Liver (tissue), 9 donors: Measurements from ENCODE around the gene TBC1D21. TPM values are rescaled to one million over a fixed set of nuclear protein-coding genes. Genes with fewer than 3 reads are reported as not detected.

Experiments
- DNase-seq: peaks from one replicate; pipeline ENCODE4 v3.0.0-alpha.2; 2017; ENCODE audit warnings: low spot score
- H3K27ac ChIP-seq, 2 donors: one replicate each; pipeline ENCODE4 v1.7.0; 2013; ENCODE audit warnings: inconsistent platforms in 2 of 2, low read length in 2 of 2, control low read depth in 1 of 2, low read depth in 1 of 2, mild to moderate bottlenecking in 1 of 2
- H3K27me3 ChIP-seq, 4 donors: one replicate each; pipeline versions ENCODE4 v1.6.1 to v1.7.0; 2013; ENCODE audit warnings: low read length in 3 of 4, inconsistent platforms in 1 of 4, mild to moderate bottlenecking in 1 of 4, moderate library complexity in 1 of 4; ENCODE audit not compliant: control insufficient read depth in 4 of 4, insufficient read depth in 4 of 4
- H3K36me3 ChIP-seq, 4 donors: one replicate each; pipeline versions ENCODE4 v1.6.1 to v1.7.0; 2013; ENCODE audit warnings: low read length in 3 of 4, mild to moderate bottlenecking in 3 of 4, low read depth in 1 of 4, moderate library complexity in 1 of 4; ENCODE audit not compliant: control insufficient read depth in 4 of 4, insufficient read depth in 3 of 4
- H3K4me1 ChIP-seq, 4 donors: one replicate each; pipeline versions ENCODE4 v1.6.1 to v1.7.0; 2013; ENCODE audit warnings: low read length in 3 of 4, mild to moderate bottlenecking in 3 of 4, moderate library complexity in 1 of 4; ENCODE audit not compliant: control insufficient read depth in 4 of 4, insufficient read depth in 4 of 4
- H3K4me3 ChIP-seq, 3 donors: one replicate each; pipeline versions ENCODE4 v1.6.1 to v1.7.0; 2013; ENCODE audit warnings: low read length in 3 of 3, control low read depth in 1 of 3, low read depth in 1 of 3, mild to moderate bottlenecking in 1 of 3
- H3K9ac ChIP-seq, 2 donors: one replicate each; pipeline ENCODE4 v1.7.0; 2013; ENCODE audit warnings: low read length in 2 of 2, mild to moderate bottlenecking in 2 of 2, moderate library complexity in 2 of 2, control low read depth in 1 of 2, low read depth in 1 of 2
- H3K9me3 ChIP-seq, 4 donors: one replicate each; pipeline versions ENCODE4 v1.6.1 to v1.7.0; 2013; ENCODE audit warnings: low read length in 3 of 4; ENCODE audit not compliant: control insufficient read depth in 4 of 4
- EGR1 ChIP-seq, 2 donors: IDR thresholded peaks; 2 replicates each; pipeline ENCODE4 v1.6.1; 2016 to 2018; ENCODE audit warnings: antibody characterized with exemption in 2 of 2, low read depth in 2 of 2
- FOXA1 ChIP-seq: IDR thresholded peaks from 2 replicates; pipeline ENCODE4 v1.6.1; 2016; ENCODE audit warnings: antibody characterized with exemption
- FOXA2 ChIP-seq: IDR thresholded peaks from 2 replicates; pipeline ENCODE4 v1.6.1; 2016; ENCODE audit warnings: antibody characterized with exemption
- GABPA ChIP-seq, 2 donors: IDR thresholded peaks in 1 of 2; conservative IDR thresholded peaks in 1 of 2; 2 replicates each; pipeline ENCODE4 v1.6.1; 2016; ENCODE audit warnings: antibody characterized with exemption in 2 of 2, mild to moderate bottlenecking in 1 of 2, moderate library complexity in 1 of 2
- HNF4A ChIP-seq, 2 donors: conservative IDR thresholded peaks; 2 replicates each; pipeline ENCODE4 v1.6.1; 2016; ENCODE audit warnings: antibody characterized with exemption in 2 of 2, mild to moderate bottlenecking in 2 of 2
- HNF4G ChIP-seq: IDR thresholded peaks from 2 replicates; pipeline ENCODE4 v1.6.1; 2016; ENCODE audit warnings: antibody characterized with exemption
- JUND ChIP-seq, 2 donors: IDR thresholded peaks; 2 replicates each; pipeline ENCODE4 v1.6.1; 2016; ENCODE audit warnings: antibody characterized with exemption in 2 of 2
- RAD21 ChIP-seq, 2 donors: IDR thresholded peaks; 2 replicates each; pipeline ENCODE4 v1.6.1; 2016; ENCODE audit warnings: antibody characterized with exemption in 2 of 2, mild to moderate bottlenecking in 2 of 2
- RXRA ChIP-seq, 2 donors: IDR thresholded peaks; 2 replicates each; pipeline ENCODE4 v1.6.1; 2017 to 2018; ENCODE audit warnings: antibody characterized with exemption in 2 of 2, mild to moderate bottlenecking in 1 of 2
- SP1 ChIP-seq: IDR thresholded peaks from 2 replicates; pipeline ENCODE4 v1.6.1; 2018; ENCODE audit warnings: antibody characterized with exemption, mild to moderate bottlenecking
- TAF1 ChIP-seq: conservative IDR thresholded peaks from 2 replicates; pipeline ENCODE4 v1.6.1; 2016; ENCODE audit warnings: antibody characterized with exemption, mild to moderate bottlenecking
- WGBS: extraction: QIAGEN DNeasy Blood & Tissue Kit; methylation state at CpG from one replicate; pipeline ENCODE4 v1.1.7; 2013; 5-methylcytosine and 5-hydroxymethylcytosine counted together
- polyA plus RNA-seq, 2 donors: library from polyadenylated mRNA; stranded (reverse) in 1 of 2; unstranded in 1 of 2; fragments of 200-250 nt in 1 of 2; fragments of >200 nt in 1 of 2; fragmentation: Nextera tagmentation in 1 of 2; extraction: Ambion mirVana in 1 of 2; gene quantifications; one replicate each; pipeline versions ENCODE4 v1.2.1 to v1.2.3, GENCODE V29; 2013 to 2015
- total RNA-seq, 2 donors: library from RNA; depleted of rRNA; stranded (reverse); fragments of >200 nt; gene quantifications; one replicate each; pipeline ENCODE4 v1.2.3, GENCODE V29; 2014
- TF ChIP-seq, protein P1 (sequence below): IDR thresholded peaks from 2 replicates; pipeline ENCODE4 v1.6.1; 2016; ENCODE audit warnings: antibody characterized with exemption
- TF ChIP-seq, protein P2 (sequence below): IDR thresholded peaks from 2 replicates; pipeline ENCODE4 v1.6.1; 2016; ENCODE audit warnings: antibody characterized with exemption
- TF ChIP-seq, protein P3 (sequence below): IDR thresholded peaks from 2 replicates; pipeline ENCODE4 v1.6.1; 2016; ENCODE audit warnings: antibody characterized with exemption, mild to moderate bottlenecking
- TF ChIP-seq, protein P4 (sequence below): fragments of 150-350 bp; IDR thresholded peaks from 2 replicates; pipeline ENCODE4 v1.5.1; 2017; ENCODE audit warnings: improper control_type of control experiment, low read depth, low read length; ENCODE audit not compliant: missing input control
- TF ChIP-seq, protein P5 (sequence below): IDR thresholded peaks from 2 replicates; pipeline ENCODE4 v1.6.1; 2016; ENCODE audit warnings: antibody characterized with exemption
- donor health status: healthy.
- donor health status: healthy.
- donor health status: healthy.
- donor health status: healthy.
- donor health status: healthy.

TBC1D21 gene
- total and polyA plus RNA-seq, 4 donors, result not detected

DNA sequence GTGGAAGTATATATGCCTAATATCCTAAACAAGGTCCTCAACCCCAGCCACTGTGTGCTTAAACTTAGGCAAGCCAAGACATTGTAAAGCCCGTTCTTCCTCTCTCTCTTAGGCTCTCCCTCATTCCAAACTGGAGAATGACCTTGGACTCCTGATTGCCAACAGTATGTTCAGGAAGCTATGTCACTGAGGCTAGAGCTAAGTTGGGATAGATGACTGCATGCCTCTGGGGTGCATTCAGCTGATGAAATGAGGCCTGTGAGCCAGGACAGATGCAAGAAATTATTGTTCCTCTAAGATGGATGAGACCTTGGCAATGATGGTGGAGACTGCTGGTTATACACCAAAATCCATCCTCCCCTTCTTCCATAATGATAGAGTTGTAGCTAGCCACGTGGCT is 27.9 kb upstream of the TBC1D21 start:
- Histone ChIP-seq H3K27me3 (no peaks in the 10 kb centered on the region), H3K4me3 (no peak overlapping the region), H3K36me3 (no peaks in the 10 kb centered on the region), H3K9me3 (no peaks in the 10 kb centered on the region), H3K4me1 (no peaks in the 10 kb centered on the region), H3K27ac (no peak overlapping the region), H3K9ac (no peak overlapping the region)
- TF ChIP-seq FOXA1 (no peak), JUND (IDR thresholded peaks at IDR 0.05) (no peak), FOXA2 (no peak), SP1 (no peak), TAF1 (no peak), RXRA (IDR thresholded peaks at IDR 0.05) (no peak), HNF4A (conservative IDR thresholded peaks at IDR 0.05) (no peak)
- TF ChIP-seq, protein P1, sequence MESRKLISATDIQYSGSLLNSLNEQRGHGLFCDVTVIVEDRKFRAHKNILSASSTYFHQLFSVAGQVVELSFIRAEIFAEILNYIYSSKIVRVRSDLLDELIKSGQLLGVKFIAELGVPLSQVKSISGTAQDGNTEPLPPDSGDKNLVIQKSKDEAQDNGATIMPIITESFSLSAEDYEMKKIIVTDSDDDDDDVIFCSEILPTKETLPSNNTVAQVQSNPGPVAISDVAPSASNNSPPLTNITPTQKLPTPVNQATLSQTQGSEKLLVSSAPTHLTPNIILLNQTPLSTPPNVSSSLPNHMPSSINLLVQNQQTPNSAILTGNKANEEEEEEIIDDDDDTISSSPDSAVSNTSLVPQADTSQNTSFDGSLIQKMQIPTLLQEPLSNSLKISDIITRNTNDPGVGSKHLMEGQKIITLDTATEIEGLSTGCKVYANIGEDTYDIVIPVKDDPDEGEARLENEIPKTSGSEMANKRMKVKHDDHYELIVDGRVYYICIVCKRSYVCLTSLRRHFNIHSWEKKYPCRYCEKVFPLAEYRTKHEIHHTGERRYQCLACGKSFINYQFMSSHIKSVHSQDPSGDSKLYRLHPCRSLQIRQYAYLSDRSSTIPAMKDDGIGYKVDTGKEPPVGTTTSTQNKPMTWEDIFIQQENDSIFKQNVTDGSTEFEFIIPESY, result no peak
- TF ChIP-seq, protein P2, sequence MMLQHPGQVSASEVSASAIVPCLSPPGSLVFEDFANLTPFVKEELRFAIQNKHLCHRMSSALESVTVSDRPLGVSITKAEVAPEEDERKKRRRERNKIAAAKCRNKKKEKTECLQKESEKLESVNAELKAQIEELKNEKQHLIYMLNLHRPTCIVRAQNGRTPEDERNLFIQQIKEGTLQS, result no peak
- TF ChIP-seq, protein P3, sequence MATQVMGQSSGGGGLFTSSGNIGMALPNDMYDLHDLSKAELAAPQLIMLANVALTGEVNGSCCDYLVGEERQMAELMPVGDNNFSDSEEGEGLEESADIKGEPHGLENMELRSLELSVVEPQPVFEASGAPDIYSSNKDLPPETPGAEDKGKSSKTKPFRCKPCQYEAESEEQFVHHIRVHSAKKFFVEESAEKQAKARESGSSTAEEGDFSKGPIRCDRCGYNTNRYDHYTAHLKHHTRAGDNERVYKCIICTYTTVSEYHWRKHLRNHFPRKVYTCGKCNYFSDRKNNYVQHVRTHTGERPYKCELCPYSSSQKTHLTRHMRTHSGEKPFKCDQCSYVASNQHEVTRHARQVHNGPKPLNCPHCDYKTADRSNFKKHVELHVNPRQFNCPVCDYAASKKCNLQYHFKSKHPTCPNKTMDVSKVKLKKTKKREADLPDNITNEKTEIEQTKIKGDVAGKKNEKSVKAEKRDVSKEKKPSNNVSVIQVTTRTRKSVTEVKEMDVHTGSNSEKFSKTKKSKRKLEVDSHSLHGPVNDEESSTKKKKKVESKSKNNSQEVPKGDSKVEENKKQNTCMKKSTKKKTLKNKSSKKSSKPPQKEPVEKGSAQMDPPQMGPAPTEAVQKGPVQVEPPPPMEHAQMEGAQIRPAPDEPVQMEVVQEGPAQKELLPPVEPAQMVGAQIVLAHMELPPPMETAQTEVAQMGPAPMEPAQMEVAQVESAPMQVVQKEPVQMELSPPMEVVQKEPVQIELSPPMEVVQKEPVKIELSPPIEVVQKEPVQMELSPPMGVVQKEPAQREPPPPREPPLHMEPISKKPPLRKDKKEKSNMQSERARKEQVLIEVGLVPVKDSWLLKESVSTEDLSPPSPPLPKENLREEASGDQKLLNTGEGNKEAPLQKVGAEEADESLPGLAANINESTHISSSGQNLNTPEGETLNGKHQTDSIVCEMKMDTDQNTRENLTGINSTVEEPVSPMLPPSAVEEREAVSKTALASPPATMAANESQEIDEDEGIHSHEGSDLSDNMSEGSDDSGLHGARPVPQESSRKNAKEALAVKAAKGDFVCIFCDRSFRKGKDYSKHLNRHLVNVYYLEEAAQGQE, result no peak
- TF ChIP-seq, protein P4, sequence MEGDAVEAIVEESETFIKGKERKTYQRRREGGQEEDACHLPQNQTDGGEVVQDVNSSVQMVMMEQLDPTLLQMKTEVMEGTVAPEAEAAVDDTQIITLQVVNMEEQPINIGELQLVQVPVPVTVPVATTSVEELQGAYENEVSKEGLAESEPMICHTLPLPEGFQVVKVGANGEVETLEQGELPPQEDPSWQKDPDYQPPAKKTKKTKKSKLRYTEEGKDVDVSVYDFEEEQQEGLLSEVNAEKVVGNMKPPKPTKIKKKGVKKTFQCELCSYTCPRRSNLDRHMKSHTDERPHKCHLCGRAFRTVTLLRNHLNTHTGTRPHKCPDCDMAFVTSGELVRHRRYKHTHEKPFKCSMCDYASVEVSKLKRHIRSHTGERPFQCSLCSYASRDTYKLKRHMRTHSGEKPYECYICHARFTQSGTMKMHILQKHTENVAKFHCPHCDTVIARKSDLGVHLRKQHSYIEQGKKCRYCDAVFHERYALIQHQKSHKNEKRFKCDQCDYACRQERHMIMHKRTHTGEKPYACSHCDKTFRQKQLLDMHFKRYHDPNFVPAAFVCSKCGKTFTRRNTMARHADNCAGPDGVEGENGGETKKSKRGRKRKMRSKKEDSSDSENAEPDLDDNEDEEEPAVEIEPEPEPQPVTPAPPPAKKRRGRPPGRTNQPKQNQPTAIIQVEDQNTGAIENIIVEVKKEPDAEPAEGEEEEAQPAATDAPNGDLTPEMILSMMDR, result no peak
- 73% methylated on average over 2 of the region's 2 CpGs for WGBS
- no peak for DNase-seq

DNA sequence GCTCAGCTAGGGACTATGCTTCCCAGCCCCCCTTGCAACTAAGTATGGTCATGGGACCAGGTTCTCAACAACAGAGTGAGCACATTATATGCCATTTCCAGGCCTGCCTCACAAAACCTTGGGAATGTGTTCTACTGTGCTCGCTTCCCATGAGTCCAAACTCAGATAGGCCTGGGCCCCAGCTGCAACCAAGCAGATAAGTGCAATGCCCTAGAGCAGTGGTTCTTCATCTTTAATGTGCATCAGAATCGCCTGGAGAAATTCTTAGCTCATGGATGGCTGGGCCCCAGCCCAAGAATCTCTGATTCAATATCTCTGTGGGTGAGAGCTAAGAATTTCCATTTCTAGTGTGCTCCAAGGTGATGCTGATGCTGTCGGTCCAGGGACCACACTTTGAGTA is 27.5 kb upstream of the TBC1D21 start:
- no peak for DNase-seq
- TF ChIP-seq FOXA2 (no peak), HNF4G (no peak), GABPA (IDR thresholded peaks at IDR 0.05 in 1 of 2, conservative IDR thresholded peaks at IDR 0.05 in 1 of 2) (no peak), EGR1 (IDR thresholded peaks at IDR 0.05; ENCODE audit: low read depth in 2 of 2) (no peak), HNF4A (conservative IDR thresholded peaks at IDR 0.05) (no peak), JUND (IDR thresholded peaks at IDR 0.05) (no peak), RAD21 (IDR thresholded peaks at IDR 0.05) (no peak)
- TF ChIP-seq, protein P2, result no peak
- TF ChIP-seq, protein P5, sequence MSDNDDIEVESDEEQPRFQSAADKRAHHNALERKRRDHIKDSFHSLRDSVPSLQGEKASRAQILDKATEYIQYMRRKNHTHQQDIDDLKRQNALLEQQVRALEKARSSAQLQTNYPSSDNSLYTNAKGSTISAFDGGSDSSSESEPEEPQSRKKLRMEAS, result no peak
- H3K27ac ChIP-seq, result no peak overlapping the region
- 78% methylated on average over 3 of the region's 3 CpGs for WGBS
- H3K27me3 ChIP-seq, result no peaks in the 10 kb centered on the region
- no peaks in the 10 kb centered on the region for H3K9me3 ChIP-seq
- H3K36me3 ChIP-seq, result no peaks in the 10 kb centered on the region
- no peak overlapping the region for H3K4me3 ChIP-seq
- no peak overlapping the region for H3K9ac ChIP-seq
- H3K4me1 ChIP-seq, result no peaks in the 10 kb centered on the region
